Stimulated activated naive CD4-positive, alpha-beta T cell (primary cell): ENCODE results near the gene SHROOM2.

Experiments
- DNase-seq, 6 experiments: peaks; one replicate each; lab custom pipeline; 2025; lab: John Stamatoyannopoulos, UW

SHROOM2 gene

DNA sequence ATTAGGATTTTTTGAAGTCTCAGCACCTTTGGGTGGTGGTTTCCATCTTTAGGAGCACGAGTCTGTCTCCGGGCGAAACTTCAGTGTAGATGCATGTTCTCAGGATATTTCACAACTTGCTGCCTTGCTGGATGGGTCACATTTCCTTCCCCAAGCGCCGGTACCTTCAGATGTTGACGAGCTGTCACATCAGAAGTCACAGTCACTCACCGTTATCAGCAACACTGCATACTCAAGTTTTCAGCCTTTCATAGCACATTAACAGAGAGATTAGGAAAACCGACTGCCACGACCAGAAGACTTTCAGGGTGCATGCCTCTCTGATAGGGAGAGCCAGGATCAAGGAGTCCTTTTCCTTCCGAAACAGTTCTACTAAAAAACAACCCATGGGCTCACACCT, 77.8 kb downstream of the SHROOM2 start:
- no peak for DNase-seq

DNA sequence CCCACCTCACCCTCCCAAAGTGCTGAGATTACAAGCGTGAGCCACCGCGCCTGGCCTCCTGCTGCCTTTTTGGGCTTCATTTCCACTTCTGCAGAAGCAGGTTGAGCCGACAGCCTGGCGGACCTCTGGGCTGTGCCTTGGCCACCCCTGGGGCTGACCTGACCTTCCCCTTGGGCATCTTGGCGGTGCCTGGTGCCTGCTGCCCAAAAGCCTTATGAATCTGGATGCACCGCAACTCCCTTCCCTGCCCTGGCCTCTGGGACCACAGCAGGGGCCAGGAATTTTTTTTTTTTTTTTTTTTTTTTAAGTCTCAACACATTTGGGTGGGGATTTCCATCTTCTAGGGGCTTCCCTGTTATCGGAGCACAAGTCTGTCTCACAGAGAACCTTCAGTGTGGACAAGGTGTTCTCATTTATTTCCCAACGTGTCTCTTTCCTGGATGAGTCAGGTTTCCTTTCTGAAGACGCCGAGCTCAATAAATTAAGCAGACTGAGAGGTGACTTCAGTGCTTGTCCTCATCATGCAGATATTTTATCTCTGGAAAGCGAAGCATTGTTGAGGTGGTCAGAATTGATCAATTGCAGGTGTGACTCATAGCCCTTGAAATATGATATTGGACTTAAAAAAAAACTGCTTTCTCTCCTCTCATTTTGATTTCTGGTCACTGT, 79.7 kb downstream of the SHROOM2 start:
- DNase-seq: no peak

GRCh38 chrX:9866633-9867032, 80.4 kb downstream of the SHROOM2 start:
- no peak for DNase-seq

DNA sequence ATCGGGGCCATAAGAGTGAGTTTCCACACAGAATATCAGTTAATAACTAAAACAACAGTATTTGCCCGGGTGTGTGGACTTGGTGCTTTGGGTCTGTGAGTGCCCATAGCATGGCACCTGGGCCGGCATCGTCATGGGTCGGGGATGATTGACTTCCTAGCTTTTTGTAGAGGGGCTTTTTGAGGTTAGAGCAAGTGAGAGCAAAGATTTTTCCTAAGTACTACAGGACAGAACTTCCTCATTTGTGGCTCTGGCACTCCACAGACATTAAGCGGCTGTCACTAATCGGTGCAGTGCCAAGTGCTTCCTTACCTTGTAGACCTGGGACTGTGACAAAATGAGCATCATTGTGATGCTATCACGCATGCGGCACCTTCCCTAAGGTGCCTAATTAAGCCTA, 81.0 kb downstream of the SHROOM2 start:
- DNase-seq: no peak

- DNase-seq: no peak
Observed at GRCh38 chrX:9867753-9868152, 81.5 kb downstream of the SHROOM2 start.

- DNase-seq: no peak
Observed at GRCh38 chrX:9871701-9872268, 85.6 kb downstream of the SHROOM2 start.

DNA sequence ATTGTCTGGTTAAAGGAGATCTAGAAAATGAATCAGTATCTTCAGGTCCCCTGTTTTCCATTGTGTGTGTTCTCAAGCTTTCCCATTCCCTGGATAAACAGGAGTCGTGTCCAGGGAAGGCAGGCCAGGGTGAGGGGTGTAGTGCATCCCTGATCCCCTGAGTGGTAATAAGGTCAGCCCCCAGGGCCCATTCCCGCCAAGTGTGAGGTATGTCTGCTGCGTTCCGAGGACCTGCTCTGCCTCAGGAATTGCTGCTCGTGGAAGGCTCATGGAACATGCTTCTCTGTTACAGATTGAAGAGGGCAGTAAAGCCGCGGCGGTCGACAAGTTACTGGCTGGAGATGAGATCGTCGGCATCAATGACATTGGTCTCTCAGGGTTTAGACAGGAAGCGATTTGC, 87.1 kb downstream of the SHROOM2 start:
- no peak for DNase-seq

GRCh38 chrX:9873952-9874351, 87.7 kb downstream of the SHROOM2 start:
- peak in 5 of 6 experiments; percentile 3 to 35 (median 17) for DNase-seq

DNA sequence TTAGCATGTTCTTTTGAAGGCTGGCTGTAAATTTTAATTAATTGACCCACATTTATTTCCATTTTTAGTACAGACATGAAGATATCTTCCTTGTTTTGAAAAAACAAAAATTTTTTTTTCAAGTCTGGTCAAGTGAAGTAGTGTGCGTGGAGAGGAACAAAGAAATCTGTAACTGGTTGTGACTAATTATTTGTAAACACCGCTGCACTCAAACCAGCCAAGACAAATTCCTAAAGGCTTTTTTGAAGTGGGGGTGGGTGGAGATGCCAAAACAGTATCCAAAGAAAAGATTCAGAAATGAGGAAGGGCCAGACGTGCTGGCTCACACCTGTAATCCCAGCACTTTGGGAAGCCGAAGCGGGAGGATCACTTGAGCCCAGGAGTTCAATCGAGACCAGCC, 88.3 kb downstream of the SHROOM2 start:
- no peak for DNase-seq

DNA sequence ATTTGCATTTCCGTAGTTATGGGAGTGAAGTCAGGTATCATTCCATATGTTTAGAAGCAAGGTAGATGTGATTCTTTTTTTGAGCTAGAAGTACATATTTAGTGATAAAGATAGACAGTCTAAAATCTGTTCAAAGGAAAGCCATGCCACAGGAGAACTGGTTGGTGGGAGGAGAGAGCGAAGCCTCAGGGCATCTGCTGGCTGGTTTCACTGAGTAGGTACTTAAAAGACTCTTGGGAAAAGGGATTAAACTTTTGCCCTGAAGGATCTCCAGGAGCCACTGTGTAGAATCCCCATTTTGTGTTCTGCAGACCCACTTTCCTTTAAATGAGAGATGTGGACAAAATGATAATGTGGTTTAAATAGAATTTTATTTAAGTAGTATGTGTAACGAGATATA, 89.6 kb downstream of the SHROOM2 start:
- DNase-seq: no peak

GRCh38 chrX:9876201-9876600, 90.0 kb downstream of the SHROOM2 start:
- peak in 3 of 6 experiments; percentile 3 to 22 (median 16) for DNase-seq

GRCh38 chrX:9878146-9878820, 92.1 kb downstream of the SHROOM2 start:
- no peak for DNase-seq

GRCh38 chrX:9880237-9880636, 94.0 kb downstream of the SHROOM2 start:
- DNase-seq: no peak

DNA sequence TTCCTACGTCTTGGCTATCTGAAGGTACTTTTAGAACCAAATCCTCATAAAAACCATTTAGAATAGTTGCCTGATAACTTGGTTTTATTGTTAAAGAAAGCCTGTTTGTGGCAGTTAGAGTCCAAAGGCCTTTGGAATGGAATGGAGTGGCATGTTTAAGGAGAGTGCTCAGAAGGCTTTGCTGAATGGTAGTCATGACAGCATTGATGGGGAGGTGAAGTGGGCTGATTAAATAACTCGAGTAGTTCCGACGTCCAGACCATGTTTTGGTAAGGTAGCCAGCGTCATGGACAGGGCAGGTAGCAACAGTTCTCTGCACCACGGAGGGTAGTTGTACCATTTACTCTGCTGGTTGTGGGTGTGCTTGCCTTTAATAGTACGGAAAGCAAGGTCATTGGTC, 94.6 kb downstream of the SHROOM2 start:
- no peak for DNase-seq

DNA sequence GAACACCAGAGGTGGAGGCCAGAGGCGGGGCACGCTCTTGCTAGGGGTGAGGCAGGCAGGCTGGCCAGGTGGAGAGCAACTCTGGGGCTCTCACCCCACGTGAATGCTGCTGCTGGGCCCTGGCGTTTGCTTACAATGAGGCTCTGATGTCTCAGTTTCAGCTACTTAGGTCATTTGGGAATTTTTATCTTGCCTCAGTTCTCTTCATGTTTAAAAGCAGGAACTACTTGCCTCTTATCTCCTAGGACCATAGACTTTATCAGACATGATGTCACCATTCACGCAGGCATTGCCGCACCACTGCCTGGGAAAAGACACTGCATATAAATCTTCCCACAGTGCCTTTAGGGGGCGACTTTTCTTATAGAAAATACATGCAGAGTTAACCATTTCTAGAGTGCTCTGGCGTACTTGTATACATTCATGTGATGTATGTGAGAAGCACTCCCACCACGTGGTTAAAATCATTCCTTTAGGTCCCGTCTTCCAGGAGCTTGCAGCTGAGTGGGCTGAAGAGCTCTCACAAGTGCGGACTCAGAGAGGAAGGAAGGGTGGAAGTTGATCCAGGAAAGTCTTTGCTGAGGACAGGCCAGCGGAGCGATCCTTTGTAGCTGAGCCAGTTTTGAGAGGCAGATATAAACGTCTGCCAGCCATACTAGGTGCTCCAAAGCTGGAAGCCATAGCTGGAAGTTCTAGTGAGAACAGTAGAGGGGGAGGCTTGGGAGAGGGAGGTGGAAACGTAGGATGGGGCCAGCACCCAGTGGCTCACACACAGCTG, 96.6 kb downstream of the SHROOM2 start:
- DNase-seq: no peak

GRCh38 chrX:9884031-9884779, 98.0 kb downstream of the SHROOM2 start:
- DNase-seq: no peak

DNA sequence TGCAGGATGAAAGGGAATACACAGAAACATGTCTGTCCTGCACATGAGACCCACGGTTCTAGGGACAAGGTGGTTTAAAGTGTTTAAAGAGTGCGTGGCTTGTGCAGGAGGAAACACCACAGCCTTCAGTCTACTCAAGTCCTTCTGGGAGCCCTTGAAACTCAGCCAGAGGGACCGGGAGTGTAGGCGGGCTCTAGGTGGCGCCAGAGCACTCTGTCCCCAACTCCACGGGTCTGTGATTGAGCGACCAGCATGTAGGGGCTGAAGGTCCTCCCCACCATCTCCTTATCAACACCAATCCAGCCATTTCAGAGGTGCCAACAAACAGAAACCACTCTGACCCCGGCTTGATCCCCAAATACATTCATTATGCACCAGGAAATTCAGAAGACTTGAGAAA, 98.9 kb downstream of the SHROOM2 start:
- peak in 3 of 6 experiments; percentile 3 to 12 (median 3) for DNase-seq

GRCh38 chrX:9887659-9888297, 101.5 kb downstream of the SHROOM2 start:
- DNase-seq: no peak

GRCh38 chrX:9888953-9889470, 102.8 kb downstream of the SHROOM2 start:
- DNase-seq: no peak

DNA sequence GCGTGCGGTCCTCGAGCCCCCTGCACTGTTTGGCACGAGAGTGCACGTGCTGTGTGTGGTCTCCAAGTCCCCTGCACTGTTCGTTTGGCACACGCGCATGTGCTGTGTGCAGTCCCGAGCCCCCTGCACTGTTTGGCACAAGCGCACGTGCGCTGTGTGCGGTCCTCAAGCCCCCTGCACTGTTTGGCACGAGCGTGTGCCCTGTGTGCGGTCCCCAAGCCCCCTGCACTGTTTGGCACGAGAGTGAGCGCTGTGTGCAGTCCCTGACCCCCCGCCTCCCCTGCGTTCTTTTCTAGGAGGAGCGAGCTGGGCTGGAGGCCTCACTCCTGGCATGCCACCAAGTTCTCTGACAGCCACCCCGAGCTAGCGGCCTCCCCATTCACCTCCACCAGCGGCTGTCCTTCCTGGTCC, 104.5 kb downstream of the SHROOM2 start:
- DNase-seq: no peak

DNA sequence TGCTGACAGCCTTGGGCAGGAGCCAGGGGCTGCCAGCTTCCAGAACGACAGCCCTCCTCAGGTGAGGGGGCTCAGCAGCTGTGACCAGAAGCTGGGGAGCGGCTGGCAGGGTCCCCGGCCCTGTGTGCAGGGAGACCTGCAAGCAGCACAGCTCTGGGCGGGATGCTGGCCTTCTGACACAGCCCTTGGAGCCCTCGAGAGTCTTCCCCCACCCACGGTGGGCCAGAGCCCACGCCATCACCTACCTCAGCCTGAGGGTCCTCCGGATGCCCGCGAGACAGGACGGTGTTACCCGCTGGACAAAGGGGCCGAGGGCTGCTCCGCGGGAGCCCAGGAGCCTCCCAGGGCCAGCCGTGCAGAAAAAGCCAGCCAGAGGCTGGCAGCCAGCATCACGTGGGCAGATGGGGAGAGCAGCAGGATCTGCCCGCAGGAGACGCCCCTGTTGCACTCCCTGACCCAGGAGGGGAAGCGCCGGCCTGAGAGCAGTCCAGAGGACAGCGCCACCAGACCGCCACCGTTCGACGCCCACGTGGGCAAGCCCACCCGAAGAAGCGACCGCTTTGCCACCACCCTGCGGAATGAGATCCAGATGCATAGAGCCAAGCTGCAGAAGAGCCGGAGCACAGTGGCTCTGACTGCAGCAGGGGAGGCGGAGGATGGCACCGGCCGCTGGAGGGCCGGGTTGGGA, 109.1 kb downstream of the SHROOM2 start:
- DNase-seq: no peak
